GM18909 (cell line): ENCODE measurements around the gene BLOC1S2.
"Not testable (repeated sequence)": the region's sequence is repeated elsewhere in the genome, so short reads cannot be mapped to it uniquely, and the experiment has no call there.

Experiments used
- ATAC-seq: cut with Tn5 transposase; IDR thresholded peaks from one replicate; pipeline ENCODE4 v1.9.1; 2021; ENCODE audit warnings: mild to moderate bottlenecking; ENCODE audit not compliant: unreplicated experiment, poor library complexity

Gene BLOC1S2

DNA sequence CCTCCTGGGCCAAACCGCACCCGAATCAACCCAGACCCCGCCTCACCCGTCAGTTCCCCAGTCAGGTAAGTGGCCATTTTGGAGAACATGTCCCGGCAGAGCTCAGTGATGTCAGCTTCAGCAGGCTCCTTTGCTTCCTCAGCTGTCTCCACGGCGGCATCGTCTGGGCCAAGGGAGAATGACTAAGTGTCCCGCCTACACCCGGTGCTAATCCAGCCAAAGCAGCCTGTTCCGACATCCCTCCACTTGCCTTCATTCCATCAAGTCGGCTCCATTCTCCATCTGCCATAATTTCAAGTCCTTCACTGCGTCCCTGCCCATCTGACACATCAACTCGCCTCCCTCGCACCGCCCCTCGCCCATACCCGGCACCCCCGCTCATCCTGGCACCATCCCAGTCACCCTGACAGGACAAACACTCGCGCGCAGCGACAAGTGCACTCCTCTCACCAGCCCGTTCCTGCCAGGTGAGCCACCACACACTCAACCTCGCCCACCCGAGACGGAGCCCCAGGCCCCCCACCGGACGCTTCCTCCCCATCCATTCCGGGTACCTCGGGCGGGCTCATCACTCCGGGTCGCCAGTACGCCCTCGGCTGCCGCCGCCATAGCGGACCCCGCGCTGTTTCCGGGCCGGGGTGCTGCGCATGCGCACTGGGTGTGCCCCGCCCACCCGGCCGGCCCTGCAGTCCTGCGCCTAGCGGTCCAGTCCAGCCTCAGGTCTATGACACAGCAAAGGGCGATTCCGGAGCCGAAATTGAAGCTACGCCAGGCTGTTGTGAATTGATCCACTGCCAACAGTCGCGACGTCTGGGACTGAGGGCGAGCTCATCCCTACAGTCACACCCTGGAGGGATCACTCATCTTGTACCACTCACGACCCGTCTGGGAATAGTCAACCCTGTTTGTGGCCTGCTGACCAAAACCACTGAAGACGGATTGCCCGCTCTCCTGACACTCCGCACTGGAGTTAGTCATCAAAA lies at the start of gene BLOC1S2:
TSS of gene BLOC1S2 (minus strand) at position 630 of the 983 bp plus-strand sequence. CDS start at position 609, 21 bp downstream.
- peak; percentile 90 for ATAC-seq

DNA sequence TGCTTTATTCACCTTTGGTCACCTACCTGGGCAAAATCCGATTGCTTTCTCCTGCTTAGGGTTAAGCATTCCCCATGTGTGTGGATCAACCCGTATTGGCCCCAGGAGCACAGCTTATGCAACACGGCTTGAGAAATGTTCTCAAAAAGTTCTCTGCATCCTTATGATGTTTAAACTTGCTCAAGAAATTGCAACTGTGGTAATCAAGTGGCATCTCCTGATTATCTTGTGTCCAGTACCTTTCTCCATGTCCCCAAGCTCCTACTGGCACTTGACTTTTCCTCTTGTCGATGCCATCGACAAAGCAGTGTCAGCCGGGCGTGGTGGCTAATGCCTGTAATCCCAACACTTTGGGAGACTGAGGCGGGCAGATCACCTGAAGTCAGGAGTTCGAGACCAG lies 48.3 kb upstream of the BLOC1S2 start:
- ATAC-seq, result no peak

DNA sequence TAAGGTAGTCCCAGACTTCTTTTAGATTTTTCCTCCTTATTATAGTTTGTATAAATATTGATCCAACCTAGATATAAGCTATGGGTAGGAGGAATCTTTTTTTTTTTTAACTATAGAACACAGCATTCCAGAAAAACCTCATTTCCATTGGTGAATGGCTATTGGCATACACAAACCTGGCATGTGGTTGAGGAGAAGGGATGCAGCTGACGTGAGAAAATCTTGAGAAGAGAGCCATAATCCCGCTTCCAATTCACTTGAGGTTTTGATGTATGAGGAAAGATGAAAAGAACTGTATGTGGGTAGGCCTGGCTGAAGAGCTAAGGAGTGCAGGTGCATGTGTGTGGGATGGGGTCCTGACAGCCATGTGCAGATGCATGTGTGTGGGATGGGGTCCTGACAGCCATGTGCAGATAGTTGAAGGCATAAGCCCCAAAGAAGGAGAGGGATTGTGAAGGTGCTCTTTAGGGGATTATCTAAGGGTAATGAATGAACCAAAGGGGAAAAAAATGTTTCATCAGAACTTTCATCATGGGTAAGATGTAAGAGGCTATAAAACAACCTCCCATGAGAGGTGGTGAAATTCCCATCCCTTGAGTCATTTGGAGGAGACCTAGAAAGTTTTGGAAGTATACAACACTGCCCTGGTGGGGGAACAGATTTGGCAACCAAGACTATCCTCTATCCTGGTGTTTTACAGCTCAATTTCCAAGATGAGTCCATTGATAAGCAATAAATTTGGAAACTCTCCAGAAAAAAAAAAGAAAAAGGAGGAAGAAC lies 47.4 kb upstream of the BLOC1S2 start:
- no peak for ATAC-seq

DNA sequence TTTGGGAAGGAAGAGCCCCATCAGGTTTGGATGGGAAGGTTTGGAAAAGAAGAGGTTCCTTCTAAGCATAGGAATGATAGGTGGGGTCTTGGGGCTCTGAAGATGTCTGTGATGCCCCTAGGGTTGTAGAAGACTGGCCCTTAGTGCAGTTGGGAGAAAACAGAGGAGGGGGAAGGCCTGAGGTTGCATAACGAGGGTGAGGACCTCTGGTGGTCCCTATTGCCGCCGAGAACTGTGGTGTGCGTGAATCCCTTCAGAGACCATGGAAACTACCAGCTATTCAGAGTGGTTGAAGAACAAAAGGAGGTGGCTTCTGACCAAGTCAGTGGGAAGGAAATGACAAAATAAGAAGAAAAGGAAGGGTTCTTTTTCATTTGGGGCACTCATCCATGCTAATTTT lies 46.6 kb upstream of the BLOC1S2 start:
- ATAC-seq, result no peak

DNA sequence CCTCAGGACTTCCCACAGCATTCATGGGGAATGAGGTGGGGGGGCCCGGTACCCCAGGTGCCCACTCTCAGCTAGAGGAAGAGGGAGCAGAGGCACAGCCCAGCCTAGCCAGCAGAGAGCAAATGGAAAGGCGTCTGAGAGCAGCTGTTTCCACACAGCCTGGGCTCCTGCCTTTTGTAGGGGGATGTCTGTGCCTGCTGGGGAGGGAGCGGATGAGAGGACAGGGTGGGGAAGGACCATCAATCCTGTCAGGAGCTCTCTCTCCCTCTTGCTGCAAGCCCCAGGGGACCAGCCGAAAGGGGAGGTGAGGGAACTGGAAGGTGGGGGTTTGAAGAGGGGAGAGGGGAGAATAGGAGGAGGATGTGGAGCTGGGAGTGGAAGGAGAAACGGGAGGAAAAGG lies 43.6 kb upstream of the BLOC1S2 start, which contains the start of gene PKD2L1:
TSS of gene PKD2L1 (minus strand) at position 150 of the 400 bp plus-strand sequence. CDS start at position 25, 125 bp downstream.
- ATAC-seq, result no peak

DNA sequence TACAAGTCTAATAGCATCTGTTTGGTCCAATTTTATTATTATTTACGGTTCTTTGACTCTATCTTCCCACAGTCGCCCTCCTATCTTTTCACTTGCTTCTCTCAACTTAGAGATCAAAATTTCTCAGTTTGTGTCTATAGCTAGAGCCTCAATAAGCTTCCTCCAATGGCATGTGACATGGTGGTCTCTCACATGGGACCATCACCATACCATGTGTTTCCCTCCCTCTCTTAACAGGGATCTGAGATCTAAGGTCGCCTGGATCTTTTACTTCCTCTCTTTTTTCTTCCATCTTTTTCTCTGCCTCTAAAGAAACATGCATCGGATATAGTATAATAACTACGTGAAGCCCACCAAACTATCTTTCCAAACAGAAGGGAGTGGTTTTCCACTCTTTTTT lies 41.7 kb upstream of the BLOC1S2 start:
- no peak for ATAC-seq

DNA sequence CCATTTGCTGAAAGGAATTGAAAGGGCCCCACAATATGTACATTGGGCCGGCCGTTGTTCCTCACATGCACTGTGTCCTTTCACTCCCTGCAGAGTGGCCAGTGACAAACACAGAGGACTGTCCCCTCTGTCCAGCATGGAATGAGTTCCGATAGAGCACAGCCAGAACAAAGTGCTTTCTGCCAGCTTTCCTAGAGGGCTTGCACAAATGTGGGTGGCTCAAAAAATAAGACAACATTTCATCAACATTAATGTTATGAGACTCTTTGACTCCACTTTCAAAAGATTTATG lies 41.2 kb upstream of the BLOC1S2 start:
- no peak for ATAC-seq

DNA sequence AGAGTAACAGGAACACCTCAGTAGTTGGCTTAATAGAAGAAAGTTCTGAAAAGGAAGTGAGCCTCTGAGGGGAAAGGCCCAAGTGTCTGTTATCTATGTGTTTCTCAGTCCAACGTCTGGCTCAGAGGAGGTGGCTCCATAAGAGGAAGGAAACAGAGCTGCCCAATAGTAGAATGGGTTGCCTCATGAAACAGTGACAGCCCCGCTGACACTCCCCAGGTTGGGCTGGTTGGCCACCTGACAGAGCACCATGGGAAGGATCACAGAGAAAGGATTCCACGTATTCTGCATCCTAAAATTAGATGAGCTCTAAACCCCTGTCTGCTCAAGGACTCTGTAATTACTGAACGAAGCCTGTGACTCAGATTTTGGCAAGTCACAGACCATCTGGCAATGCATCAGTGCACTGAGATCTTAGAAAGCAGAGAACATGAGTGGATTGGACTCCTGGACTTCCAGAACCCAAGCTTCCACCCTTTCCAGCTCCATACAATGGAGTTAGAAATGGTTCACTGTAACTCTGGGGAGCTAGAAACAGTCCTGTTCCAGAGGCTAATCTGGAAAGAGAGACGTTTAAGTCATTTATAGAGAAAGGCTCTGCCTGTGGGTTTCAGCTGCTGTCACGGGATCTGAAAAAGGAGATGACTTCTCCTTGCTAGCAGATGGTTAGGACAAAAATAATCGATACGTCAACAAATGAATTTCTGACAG lies 40.7 kb upstream of the BLOC1S2 start:
- ATAC-seq, result peak; percentile 99

DNA sequence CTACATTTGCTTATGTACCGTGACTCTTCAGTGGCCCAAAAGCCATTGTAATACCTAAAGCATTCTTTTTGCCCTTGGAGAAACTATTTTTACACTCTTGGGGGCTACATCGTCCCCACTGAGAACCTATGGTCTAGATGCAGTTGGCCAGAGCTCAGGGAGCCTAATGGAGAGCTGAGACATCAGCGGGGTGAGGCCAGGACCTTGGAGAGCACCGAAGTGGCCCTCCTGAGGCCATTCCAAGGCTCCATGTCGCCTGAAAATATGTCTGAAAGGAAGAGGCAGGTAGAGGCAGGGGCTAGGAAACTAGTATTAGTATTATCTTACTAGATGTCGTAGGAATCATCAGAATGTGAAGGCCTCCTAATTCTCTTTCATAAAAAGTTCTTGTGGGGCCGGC lies 38.7 kb upstream of the BLOC1S2 start:
- ATAC-seq, result no peak

DNA sequence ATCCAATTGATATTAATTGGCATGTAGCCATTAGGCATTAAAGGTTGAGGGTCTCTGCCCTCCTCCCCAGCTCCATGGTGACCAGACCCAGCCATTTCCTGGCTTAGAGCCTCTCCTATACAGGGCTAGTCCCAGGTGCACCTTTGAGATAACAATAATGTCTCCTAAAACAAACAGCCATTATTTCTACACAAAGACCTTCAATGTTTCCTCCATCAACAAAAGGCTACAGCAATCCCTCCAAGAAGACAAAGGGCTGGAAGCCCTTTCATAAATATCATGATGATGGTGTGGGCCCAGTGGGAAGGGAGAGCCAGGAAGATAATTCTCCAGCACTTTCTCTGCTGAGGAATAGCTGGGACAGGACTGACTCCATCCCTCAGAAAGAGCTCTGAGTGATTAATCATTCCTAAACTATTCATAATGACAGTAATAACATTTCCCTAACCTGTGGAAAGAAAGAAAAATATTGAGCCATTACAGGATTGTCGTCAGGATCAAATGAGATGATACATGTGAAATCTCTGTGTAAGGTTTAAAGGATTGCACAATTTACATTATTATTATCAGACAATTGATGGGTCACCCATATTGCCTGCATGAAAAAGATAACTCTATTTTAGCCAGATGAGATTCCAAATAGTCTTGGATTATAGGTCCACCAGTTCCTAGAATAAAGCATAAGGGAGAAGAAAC lies 33.4 kb upstream of the BLOC1S2 start:
- ATAC-seq, result no peak

DNA sequence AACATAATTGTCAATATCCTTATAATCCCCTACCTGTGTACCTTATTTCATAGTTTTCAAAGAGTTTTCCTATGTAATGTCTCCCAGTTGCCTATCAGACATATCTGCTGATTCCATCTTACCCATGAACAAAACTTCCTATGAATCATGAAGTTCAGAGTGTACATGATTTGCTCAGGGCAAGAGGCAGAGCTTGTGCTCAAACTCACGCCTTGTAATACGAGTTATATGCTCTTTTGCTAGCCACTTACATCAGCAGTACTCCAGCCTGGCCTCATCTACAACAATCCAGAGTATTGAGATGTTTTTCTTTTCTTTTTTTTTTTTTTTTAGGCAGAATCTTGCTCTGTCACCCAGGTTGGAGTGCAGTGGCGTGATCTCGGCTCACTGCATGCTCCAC lies 31.7 kb upstream of the BLOC1S2 start:
- ATAC-seq, result no peak

DNA sequence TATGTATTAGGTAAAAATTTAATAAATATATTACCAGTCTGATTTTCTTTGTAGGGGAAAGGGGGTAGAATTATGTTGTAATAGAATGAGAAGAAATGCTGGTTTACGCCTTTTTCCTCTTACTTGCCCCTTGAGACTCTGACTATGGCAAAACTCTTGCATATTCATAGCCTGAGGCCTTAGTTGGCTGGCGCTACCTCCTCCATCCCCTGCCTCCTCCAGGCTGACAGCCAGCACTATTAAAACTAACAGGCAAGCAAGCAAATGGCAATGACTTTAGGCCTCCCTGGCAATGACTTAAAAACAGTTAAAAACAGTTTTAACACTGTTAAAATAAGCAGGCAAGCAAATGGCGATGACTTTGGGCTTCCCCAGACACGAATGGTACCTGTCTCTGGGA lies 29.1 kb upstream of the BLOC1S2 start:
- ATAC-seq, result no peak

DNA sequence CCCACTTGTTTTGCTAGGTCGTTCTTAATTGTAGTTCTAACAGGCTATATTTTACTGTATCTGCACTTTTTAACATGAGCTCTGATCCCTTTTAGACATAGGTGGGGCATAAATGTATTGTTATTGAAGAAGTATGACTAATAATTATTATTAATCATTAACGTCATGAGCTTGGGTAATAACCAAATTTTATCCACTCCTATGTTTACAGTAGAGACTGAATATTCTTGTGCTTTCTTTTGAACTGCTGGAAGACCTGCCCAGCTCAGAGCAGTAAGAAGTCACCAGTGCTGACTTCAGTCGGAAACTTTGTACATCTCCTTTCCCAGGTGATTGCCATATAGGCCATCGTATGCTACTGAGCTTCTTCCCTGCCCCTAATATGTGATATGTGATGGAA lies 24.8 kb upstream of the BLOC1S2 start:
- no peak for ATAC-seq

DNA sequence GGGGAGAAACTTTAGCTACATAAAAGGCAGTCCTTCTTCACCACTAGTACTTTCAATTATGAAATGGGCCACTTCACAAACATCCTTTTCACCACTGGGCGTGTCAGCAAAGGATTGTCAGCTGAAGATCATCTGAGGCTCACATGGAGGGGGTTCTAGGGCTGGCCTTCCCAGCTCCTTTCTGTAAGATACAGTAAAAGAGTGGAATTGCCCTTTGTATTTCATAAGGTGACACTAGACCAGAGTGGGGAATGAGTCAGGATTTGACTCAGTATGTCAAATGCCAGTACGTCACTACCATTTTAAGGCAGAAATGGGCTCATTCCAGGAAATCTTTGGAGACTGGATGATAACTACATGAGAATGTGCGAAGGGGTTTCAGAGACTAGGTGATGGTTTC lies 21.2 kb upstream of the BLOC1S2 start:
- no peak for ATAC-seq

DNA sequence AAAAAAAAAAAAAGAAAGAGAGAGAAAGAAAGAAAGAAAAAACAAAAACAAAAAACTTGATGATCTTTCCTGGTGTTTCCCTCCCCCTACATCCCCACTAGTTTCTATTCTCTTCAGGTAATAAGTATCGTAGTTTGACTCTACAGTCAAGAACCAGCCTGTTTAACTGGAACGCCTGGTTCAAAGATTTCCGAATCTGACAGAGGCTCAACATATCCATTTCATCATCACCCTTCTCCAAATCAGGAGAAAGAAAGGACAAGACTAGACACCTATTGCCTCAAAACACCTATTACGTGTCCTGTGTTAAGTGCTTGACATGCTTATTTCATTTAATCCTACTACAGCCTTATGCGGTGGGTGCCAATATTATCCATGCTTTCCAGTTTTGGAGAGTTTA lies 20.4 kb upstream of the BLOC1S2 start:
- ATAC-seq, result no peak

DNA sequence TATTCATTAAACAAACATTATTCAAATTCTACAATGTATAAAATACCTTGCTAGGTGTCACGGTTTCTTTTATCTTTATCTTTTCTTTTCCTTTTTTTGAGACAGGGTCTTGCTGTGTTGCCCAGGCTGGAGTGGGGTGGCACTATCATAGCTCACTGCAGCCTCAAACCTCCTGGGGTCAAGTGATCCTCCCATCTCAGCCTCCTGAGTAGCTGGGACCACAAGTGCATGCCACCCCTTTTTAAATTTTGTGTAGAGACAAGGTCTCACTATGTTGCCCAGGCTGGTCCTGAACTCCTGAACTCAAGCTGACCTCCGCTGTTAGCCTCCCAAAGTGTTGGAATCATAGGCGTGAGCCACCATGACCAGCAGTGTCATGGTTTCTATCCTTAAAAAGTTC lies 17.9 kb upstream of the BLOC1S2 start:
- ATAC-seq, result no peak

DNA sequence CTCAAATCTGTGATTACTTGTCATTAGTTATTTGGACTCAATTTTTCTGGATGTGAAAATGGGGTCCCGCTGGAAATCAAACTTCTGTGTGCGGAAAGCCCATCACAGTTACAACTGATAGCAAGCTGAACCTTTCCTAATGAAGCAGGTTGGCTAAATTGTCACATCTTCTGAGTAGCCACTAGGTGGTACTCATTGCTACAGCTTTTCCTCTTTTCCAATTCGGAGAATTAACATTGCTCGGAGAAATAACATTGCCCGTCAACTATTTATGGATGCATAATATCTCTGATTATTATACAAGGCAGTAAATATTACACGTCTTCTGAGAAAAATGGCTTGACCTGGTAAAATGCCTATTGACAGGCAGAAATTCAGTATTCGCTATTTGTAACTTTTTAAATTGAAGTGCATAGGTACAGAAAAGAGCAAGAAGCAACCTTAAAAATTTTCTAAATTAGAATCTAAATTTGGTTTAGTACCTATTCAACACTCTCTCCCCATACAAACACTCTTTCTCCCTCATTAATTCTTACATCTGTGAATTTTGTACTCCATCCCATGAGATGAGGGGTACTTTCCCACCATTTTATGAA lies 17.3 kb upstream of the BLOC1S2 start:
- no peak for ATAC-seq

DNA sequence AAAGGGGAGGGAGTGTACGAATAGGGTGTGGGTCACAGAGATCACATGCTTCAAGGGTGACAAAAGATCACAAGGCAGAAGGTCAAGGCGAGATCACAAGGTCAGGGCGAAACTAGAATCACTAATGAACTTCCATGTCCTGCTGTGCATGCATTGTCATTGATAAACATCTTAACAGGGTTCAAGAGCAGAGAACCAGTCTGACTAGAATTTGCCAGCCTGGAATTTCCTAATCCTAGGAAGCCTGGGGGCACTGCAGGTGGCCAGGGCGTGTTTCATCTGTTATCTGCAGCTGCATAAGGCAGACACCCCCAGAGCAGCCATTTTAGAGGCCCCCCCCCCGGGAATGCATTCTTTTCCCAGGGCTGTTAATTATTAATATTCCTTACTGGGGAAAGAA lies 14.6 kb upstream of the BLOC1S2 start:
- ATAC-seq, result not testable (repeated sequence)

DNA sequence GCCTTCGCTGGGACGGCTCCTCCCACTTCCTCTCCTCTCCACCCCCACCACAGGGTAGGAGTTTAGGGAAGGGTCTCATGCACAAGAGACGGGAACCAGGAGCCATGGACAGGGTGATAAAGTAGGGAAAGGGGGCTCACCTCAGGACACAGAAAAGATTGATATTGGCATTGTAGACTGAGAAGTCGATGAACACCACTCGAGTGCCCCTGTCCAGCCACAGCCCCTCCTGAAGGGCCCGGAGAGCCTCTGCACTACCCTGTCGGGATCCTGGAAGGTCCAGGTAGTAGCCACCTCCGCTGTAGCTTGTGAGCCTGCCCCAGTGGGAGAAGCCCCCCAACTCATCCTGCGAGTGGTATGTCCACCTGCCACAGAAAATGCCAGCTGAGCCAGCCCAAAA lies 10.8 kb upstream of the BLOC1S2 start:
- ATAC-seq, result no peak

DNA sequence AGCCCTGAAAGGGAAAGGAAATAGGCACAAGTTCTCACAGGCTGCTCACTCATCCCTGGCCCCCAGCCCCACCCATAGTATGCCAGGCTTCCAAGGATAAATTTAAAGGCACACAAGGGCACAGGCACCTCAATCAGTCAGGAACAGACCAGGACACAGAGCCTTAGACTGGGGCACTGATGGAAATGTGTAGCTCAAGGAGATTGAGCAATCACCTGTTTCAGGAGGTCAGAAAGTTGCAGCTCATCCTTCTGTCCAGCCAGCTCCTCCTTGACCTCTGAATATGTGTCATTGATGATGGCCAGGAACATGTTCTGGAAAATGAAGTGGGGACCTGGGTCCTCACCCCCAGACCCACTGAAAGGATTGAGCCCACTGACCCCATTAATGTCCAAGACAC lies 6.6 kb upstream of the BLOC1S2 start:
- no peak for ATAC-seq
